GM18873 (cell line): ENCODE results near the gene PRR29.
A peak's percentile ranks its signal among the peaks of the same experiment; 100 is the strongest.
"Not testable (repeated sequence)": the region's sequence is repeated elsewhere in the genome, so short reads cannot be mapped to it uniquely, and the experiment has no call there.

Experiments
- ATAC-seq: cut with Tn5 transposase; IDR thresholded peaks from one replicate; pipeline ENCODE4 v1.9.1; 2021; ENCODE audit warnings: mild to moderate bottlenecking, moderate library complexity, moderate number of reproducible peaks; ENCODE audit not compliant: unreplicated experiment, low FRiP score

Gene PRR29

DNA sequence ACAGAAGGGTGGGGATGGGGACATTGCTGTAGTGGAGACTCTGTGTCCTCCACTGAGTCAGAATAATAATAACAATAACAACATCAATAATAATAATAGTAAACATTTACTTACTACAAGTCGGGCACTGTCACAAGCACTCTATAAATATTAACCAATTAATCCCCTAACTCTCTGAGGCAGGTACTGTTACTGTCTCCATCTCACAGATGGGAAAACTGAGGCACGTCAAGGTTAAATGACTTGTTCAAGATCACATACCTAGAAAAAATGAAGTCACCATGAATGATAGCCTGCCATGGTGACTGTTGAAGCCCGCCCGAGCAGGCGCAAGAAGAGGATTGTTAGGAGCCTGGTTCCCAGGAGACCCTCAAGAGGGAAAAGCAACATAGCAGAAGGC is 10.2 kb downstream of the PRR29 start:
- no peak for ATAC-seq

GRCh38 chr17:64008830-64009229 is 10.7 kb downstream of the PRR29 start:
- ATAC-seq: no peak

DNA sequence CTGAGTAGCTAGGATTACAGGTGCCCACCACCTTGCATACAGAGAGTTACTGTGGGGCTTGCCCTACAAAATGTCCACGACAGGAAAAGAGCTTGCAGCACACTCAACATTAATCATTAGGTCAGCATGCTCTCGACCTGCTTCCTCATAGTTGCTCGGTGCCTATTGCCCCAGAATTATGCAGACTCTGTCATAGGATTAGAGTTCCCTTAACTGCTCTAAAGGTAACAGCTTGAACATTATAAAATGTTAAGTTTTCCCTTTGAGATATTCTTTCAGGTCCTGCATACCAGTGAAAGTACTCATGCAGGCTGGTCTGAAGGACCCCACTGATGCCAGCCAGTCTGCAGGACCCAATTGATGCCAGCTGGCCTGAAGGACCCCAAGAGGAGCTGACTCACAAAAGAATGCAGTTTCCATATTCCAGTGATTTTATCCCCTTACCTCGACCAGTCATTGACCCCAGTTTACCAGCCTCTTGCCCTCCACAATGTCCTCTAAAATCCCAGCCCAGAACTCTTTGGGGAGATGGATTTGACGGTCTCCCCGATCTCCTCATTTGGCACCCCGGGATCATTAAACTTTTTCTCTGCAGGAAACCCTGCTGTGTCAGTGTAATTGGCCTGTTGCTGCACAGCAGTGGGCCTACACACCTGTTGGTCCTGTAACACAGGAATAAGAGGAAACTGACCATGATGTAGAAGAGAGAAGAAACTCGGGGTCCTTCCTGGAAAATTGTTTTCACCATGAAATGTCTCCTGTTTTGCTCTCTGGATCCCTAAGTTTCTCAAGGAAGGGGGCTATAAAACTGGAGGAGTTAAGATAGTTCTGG is 11.6 kb downstream of the PRR29 start:
- ATAC-seq: no peak

DNA sequence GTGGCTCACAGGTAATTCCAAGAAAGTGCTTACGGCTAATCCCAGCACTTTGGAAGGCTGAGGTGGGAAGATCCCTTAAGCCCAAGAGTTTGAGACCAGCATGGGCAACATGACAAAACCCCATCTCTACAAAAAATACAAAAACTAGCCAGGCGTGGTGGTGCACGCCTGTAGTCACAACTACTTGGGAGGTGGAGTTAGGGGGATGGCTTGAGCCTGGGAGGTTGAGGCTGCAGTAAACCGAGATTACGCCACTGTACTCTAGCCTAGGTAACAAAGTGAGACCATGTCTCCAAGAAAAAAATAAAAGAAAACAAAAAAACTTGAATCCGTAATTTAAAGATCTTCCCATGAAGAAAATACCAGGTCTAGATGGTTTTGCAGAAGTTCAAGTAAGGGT is 17.3 kb downstream of the PRR29 start:
- ATAC-seq: no peak

DNA sequence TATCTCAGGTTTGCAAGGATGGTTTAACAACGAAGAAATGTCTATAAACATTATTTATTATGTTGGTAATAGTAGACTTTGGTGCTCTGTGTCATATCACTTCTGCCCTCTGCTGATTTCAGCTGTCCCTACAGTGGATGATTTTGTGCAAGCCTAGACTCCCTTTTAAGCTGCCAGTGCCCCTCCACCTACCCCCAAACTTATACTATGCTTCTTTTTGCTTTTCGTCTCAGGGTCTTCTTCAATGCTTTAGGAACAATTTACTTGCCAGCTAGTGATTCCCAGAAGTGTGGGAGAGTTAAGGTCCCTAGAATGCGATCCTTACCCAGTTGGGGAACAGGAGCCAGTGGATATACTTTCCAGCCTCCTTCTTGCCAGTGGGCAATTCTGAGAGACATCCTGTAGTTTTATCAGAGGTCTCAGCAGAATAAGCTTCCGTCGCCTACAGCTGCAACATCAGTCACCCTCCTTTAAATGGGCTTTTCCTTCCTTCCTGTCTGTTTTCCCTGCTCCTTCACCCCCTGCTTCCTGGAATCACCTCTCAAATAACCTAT is 18.2 kb downstream of the PRR29 start:
- no peak for ATAC-seq

DNA sequence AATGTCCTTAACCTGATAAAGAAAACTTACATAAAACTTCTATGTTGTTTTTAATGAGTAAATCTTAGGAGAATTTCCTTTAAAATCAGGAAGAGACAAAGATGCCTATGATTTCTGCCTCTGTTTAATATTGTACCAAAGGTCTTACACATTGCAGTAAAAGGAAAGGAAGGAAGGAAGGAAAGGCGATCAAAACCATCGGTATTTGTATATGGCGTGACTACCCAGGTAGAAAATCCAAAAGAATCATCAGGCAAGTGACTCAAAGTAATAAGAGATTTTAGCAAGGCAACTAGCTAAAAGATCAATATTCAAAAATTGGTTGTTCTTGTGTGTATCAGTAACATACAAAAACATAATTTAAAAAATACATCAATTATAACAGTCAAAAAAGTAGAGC is 18.8 kb downstream of the PRR29 start:
- ATAC-seq: no peak

DNA sequence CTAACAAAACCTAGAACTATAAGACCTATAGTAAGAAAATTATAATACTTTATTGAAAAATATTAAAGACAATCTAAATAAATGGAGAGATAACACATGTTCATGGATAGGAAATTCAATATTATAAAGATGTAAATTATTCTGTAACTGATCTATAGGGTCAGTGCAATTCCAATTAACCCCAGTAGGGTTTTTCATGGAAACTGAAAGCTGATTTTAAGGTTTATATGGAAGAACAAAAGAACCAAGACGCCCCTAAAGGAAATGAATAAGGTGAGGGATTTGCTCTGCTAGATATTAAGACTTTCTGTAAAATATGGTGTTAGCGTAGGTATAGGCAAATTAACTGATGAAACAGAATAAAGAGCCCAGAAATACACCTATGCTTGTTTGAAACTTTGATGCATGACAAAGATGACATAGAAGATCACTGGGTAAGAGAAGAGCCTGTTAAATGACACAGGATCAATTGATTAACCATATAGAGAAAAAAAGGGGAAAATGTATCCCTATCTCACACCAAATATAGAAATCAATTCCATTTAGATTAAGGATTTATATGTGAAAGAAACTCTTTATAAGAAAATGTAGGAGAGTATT is 19.3 kb downstream of the PRR29 start:
- no peak for ATAC-seq

DNA sequence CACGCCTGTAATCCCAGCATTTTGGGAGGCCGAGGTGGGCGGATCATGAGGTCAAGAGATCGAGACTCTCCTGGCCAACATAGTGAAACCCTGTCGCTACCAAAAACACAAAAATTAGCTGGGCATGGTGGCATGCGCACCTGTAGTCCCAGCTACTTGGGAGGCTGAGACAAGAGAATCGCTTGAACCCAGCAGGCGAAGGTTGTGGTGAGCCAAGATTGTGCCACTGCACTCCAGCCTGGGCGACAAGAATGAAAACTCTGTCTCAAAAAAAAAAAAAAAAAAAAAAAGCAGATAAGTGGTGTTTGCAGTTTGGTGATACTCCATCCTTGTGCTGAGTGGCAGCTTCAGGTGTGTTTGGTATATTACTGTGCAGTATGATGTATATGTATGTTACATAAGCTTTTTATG is 21.4 kb downstream of the PRR29 start:
- not testable (repeated sequence) for ATAC-seq

GRCh38 chr17:64020056-64020766 is 22.1 kb downstream of the PRR29 start, which contains the start of gene ICAM2:
Gene ICAM2 (minus strand): TSS chr17:64020633. CDS start chr17:64006691, 13,942 bp downstream.
- ATAC-seq: peak; percentile 54

GRCh38 chr17:64022611-64023063 is 24.5 kb downstream of the PRR29 start:
- ATAC-seq: no peak

- ATAC-seq: no peak
Measured at GRCh38 chr17:64024215-64024654, 26.1 kb downstream of the PRR29 start.

DNA sequence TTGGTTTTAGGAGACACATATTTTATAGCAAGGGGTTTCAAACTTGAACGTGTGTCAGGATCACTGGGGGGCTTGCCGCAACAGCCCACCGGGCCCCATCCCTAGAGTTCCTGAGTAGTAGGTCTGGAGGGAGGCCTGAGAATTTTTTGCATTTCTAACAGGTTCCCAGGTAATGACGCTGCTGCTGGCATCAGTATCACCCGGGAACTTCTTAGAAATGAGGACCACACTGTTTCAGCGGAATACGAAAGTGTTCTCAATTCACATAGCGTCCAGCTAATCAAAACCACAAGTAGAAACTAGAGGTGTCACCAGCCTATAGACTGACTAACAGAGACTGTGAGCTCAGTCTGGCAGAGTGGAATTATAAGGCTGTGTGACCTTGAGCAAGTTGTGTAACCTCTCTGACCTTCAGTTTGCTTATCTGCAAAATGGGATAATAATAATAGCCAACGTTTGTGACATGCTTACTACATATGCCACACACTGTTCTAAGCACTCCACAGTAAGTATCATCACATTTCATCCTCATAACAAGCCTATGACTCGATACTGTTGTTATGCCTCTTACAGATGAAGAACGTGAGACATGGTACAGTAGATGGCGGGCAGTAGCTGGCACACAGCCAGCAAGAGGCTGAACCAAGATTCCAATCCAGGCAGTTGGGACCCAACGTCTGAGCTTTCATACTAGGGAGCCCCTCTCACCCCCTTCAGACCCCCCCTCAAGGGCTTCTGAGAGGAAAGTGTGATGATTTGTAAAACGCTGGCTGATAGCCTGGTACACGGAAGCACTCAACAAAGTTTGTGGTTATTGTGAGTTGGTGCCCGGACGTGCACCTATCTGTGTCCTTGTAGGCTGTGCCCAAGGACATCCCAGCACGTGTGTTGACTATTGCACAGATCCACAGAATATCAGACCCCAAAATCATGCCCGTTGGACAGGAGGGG is 26.9 kb downstream of the PRR29 start:
- no peak for ATAC-seq

DNA sequence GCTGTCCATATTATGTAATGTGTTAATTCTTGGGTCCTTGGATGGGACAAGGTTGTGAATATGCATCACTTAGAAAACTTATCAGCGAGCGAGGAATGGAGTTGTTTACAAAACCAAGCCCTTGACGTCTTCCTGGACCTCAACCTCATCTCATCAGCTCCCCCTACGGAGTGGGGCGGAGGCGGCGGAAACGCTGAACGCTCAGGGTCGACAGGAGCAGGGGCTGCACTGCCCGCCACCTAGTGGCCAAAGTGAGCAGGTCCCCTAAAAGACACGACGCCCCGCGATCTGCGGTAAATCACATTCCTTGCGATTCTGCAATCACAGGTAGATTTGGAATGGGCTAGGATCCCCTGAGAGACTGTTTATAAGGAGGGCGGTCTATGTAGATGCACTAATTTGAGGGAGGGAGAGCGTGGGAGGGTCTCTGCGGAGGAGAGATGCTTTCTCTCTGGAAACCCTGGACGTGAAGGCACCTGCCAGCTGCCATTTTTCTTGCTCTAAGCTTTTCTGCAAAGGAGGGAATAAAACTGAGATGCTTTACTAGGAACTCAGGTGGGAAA is 27.7 kb downstream of the PRR29 start:
- ATAC-seq: no peak

GRCh38 chr17:64028874-64029464 is 30.8 kb downstream of the PRR29 start:
- ATAC-seq: no peak

GRCh38 chr17:64032081-64032480 is 33.9 kb downstream of the PRR29 start:
- ATAC-seq: no peak

DNA sequence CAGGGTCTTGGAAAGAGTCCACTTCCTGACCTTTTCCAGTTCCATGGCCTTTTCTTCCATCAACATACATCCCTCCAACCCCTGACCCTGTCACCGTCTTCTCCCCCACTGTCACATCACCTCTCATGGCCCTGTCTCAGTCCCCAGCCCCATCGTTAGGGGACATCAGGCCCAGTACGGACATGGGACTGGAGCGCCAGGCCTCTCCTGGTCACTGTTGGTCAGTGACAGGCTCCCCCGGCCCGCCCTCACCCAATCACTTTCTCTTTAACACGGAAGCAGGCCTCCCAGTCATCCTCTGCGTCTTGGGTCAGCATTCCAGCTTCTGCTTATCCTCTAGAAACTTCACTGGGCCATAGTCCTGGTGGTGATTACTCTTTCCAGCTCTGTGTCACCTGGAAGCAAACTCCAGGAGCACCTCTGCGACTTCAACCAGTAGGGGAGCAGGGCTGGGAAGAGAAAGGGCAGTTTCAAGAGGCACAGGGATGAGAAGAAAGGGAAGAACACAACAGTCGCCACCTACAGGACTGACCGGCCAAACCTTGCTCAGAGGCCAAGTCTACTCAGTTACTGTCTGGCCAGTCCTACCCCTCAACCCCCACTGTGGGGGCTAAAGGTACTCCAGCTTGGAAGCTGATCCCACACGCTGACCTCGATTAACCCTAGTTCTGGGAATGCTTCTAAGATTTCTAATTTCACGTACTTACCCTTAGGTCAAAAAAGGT is 38.2 kb downstream of the PRR29 start:
- no peak for ATAC-seq

- ATAC-seq: no peak
Measured at GRCh38 chr17:64037180-64037579, 39.0 kb downstream of the PRR29 start.

- ATAC-seq: no peak
Measured at GRCh38 chr17:64037802-64038201, 39.7 kb downstream of the PRR29 start.
